Natural killer cell (primary cell): ENCODE results near the gene KCNAB2. TPM values are rescaled to one million over a fixed set of nuclear protein-coding genes. Genes with fewer than 3 reads are reported as not detected.

Experiments
- ATAC-seq, 3 donors: fragments of 150-1000 bp in 2 of 3; fragments of 200-7000 bp in 1 of 3; cut with Tn5 transposase; 1 replicate in 1 of 3; 2 replicates in 2 of 3; pipeline ENCODE4 v1.10.0; 2021; ENCODE audit warnings: mild to moderate bottlenecking in 2 of 3, moderate library complexity in 2 of 3
- DNase-seq, 2 donors: peaks; one replicate each; pipeline versions ENCODE4 v3.0.0 to v3.0.0-alpha.2; 2013 to 2021; ENCODE audit warnings: mixed read lengths in 1 of 2
- H3K27ac ChIP-seq: one replicate; pipeline ENCODE4 v1.5.1; 2013; ENCODE audit warnings: mild to moderate bottlenecking, low read length
- H3K27me3 ChIP-seq: one replicate; pipeline ENCODE4 v1.6.1; 2013; ENCODE audit warnings: low read length; ENCODE audit not compliant: control insufficient read depth, insufficient read depth
- H3K36me3 ChIP-seq: one replicate; pipeline ENCODE4 v1.6.1; 2013; ENCODE audit warnings: low read length; ENCODE audit not compliant: control insufficient read depth, insufficient read depth
- H3K4me1 ChIP-seq: one replicate; pipeline ENCODE4 v1.6.1; 2013; ENCODE audit warnings: low read length; ENCODE audit not compliant: control insufficient read depth, insufficient read depth
- H3K4me3 ChIP-seq: one replicate; pipeline ENCODE4 v1.5.1; 2013; ENCODE audit warnings: low read length
- H3K9me3 ChIP-seq: one replicate; pipeline ENCODE4 v1.6.1; 2013; ENCODE audit warnings: low read length; ENCODE audit not compliant: control insufficient read depth, insufficient read depth
- H3K27ac Mint-ChIP-seq, 2 donors: one replicate each; pipeline ENCODE4 v1.8.0; 2022; ENCODE audit warnings: mild to moderate bottlenecking in 2 of 2, mixed read lengths in 2 of 2, moderate library complexity in 1 of 2
- H3K27me3 Mint-ChIP-seq, 2 donors: one replicate each; pipeline ENCODE4 v1.8.0; 2022; ENCODE audit warnings: low read depth in 2 of 2, mixed read lengths in 2 of 2
- H3K36me3 Mint-ChIP-seq: one replicate; pipeline ENCODE4 v1.8.0; 2022; ENCODE audit warnings: mixed read lengths
- H3K4me1 Mint-ChIP-seq, 2 donors: one replicate each; pipeline ENCODE4 v1.8.0; 2022; ENCODE audit warnings: mixed read lengths in 2 of 2
- H3K4me3 Mint-ChIP-seq: one replicate; pipeline ENCODE4 v1.8.0; 2022; ENCODE audit warnings: mild to moderate bottlenecking, moderate library complexity, mixed read lengths
- H3K9me3 Mint-ChIP-seq, 2 donors: one replicate each; pipeline ENCODE4 v1.8.0; 2022; ENCODE audit warnings: mixed read lengths in 2 of 2
- WGBS: methylation state at CpG from one replicate; pipeline ENCODE4 v1.1.7; 2013; ENCODE audit warnings: missing lambda C conversion rate; ENCODE audit not compliant: insufficient coverage; 5-methylcytosine and 5-hydroxymethylcytosine counted together
- intact Hi-C: fragments of 100-400 bp; cut with micrococcal nuclease; formaldehyde crosslinking; loops from one replicate; pipeline ENCODE4 v1.14.2; 2022
- total RNA-seq, 4 donors: library from RNA; stranded (reverse); fragments of 120-200 nt in 1 of 4; gene quantifications; one replicate each; pipeline versions ENCODE4 v1.2.3 to v1.2.4, GENCODE V29; 2013 to 2022
- TF ChIP-seq, protein P1 (sequence below): fragments of 200-600 bp; IDR thresholded peaks from one replicate; pipeline ENCODE4 v1.8.0; 2022; ENCODE audit warnings: antibody characterized with exemption

KCNAB2 gene
- total RNA-seq, 3 donors from 2014 or later (not counting 1 experiment from before 2014, with no cell fraction given): 387 to 749 (median 430) TPM

DNA sequence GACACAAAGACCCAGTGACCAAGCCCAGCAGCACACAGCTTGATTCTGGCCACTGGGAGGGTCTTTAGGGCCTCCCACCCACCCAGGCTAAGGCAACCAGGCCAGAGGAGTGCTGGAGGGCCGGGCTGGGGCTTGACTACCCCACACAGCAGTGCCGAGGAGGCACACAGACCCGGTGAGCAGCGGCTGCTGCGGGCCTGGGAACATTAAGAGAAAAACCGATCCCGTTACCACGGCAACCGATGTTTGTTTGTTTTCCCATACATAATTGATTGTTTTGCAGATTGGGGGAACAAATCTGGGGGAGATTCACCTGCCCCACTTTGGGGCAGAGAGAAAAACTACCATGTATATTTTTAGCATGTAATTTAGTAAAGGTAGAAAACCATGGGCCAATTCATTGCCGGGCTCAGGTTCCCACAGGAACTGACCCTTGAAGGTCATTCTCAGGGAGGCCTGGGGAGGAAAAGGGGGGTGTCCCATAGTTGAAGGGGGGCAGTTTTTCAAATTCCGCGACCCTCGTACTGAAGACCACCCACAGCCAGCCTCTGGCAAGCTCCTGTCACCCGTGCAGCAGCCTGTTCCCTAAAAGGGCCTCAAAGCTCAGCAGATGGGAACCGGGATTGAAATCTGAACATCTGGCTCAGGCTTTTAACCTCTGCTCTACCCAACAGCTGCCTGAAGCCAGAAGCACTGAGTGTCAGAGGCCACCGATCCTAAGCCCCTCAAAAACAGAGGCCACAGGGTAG is 99.1 kb downstream of the KCNAB2 start:
- Histone ChIP-seq H3K9me3 (no peaks in the 10 kb centered on the region), H3K27me3 (peaks cover 9% of the 10 kb centered on the region), H3K4me1 (peaks cover 27% of the 10 kb centered on the region), H3K27ac (no peak overlapping the region), H3K36me3 (no peaks in the 10 kb centered on the region), H3K4me3 (no peak overlapping the region)
- Mint-ChIP-seq H3K27ac (no peak overlapping the region), H3K36me3 (no peaks in the 10 kb centered on the region), H3K4me1 (peaks cover 0 to 13% of the 10 kb centered on the region in 2 donors), H3K9me3 (no peaks in the 10 kb centered on the region), H3K27me3 (no peaks in the 10 kb centered on the region), H3K4me3 (no peak overlapping the region)
- no peak for ATAC-seq
- TF ChIP-seq, protein P1, sequence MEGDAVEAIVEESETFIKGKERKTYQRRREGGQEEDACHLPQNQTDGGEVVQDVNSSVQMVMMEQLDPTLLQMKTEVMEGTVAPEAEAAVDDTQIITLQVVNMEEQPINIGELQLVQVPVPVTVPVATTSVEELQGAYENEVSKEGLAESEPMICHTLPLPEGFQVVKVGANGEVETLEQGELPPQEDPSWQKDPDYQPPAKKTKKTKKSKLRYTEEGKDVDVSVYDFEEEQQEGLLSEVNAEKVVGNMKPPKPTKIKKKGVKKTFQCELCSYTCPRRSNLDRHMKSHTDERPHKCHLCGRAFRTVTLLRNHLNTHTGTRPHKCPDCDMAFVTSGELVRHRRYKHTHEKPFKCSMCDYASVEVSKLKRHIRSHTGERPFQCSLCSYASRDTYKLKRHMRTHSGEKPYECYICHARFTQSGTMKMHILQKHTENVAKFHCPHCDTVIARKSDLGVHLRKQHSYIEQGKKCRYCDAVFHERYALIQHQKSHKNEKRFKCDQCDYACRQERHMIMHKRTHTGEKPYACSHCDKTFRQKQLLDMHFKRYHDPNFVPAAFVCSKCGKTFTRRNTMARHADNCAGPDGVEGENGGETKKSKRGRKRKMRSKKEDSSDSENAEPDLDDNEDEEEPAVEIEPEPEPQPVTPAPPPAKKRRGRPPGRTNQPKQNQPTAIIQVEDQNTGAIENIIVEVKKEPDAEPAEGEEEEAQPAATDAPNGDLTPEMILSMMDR: no peak
- no peak for DNase-seq
- WGBS: 88% methylated on average over 16 of the region's 16 CpGs
- intact Hi-C loops: no loop called here

DNA sequence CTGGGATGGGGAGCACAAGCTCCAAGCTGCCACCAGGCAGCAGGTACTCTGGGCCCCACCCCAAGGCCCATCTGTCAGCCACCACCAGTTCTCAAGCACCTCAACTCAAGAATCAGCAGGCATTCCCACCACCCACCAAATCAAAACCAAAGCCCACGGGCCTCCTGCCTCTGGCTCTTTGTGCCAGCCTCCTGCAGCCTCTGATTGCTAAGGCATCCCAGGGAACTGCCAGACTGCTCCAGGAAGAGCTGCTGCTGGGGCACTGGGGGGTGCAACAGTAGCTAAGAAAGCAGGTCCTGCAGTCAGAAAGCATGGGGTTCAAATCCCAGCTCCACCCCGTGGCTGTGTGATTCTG is 99.7 kb downstream of the KCNAB2 start:
- Mint-ChIP-seq H3K4me3 (no peak overlapping the region), H3K9me3 (no peaks in the 10 kb centered on the region), H3K27ac (no peak overlapping the region), H3K36me3 (no peaks in the 10 kb centered on the region), H3K27me3 (no peaks in the 10 kb centered on the region), H3K4me1 (peaks cover 0 to 13% of the 10 kb centered on the region in 2 donors)
- no peaks in the 10 kb centered on the region for H3K9me3 ChIP-seq
- no peaks in the 10 kb centered on the region for H3K36me3 ChIP-seq
- ATAC-seq (no peak), DNase-seq (no peak)
- TF ChIP-seq, protein P1: no peak
- intact Hi-C loops: no loop called here
- 71% methylated on average over 2 of the region's 2 CpGs for WGBS
- H3K27ac ChIP-seq: no peak overlapping the region
- H3K4me3 ChIP-seq: no peak overlapping the region
- H3K27me3 ChIP-seq: peaks cover 9% of the 10 kb centered on the region
- H3K4me1 ChIP-seq: peaks cover 27% of the 10 kb centered on the region

DNA sequence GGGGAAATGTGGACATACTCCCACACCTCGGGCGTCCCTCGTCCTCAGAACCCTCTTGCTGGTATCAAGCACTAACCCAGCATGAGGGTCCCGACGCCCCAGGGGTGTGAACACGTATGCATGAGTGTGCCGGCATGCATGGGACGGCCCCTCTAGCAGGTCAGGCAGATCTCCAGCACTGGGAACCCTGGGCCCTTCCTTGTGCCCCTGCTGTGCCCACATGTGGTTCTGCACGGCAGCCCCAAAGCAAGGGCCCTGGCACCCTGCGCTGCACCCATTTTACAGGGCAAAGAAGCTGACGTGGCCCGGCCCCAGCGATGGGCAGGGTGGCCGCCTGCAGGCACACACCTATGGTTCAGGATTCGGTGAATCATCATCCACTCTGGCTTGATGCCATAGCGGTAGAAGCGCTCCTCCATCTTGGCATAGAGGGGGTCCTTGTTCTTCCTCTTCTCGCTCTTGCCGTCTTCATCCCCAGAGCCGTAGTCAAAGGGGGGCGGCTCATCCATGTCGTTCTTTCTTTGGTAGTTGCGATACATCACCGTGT is 100.2 kb downstream of the KCNAB2 start:
- no peak overlapping the region for H3K4me3 ChIP-seq
- H3K36me3 ChIP-seq: no peaks in the 10 kb centered on the region
- peaks cover 27% of the 10 kb centered on the region for H3K4me1 ChIP-seq
- H3K27ac Mint-ChIP-seq: no peak overlapping the region
- no peaks in the 10 kb centered on the region for H3K9me3 Mint-ChIP-seq
- no peak for ATAC-seq
- no peaks in the 10 kb centered on the region for H3K36me3 Mint-ChIP-seq
- no peak overlapping the region for H3K27ac ChIP-seq
- H3K4me1 Mint-ChIP-seq: peaks cover 0 to 13% of the 10 kb centered on the region in 2 donors
- peaks cover 9% of the 10 kb centered on the region for H3K27me3 ChIP-seq
- H3K27me3 Mint-ChIP-seq: no peaks in the 10 kb centered on the region
- H3K9me3 ChIP-seq: no peaks in the 10 kb centered on the region
- DNase-seq: no peak
- intact Hi-C loops: no loop called here
- 90% methylated on average over 24 of the region's 24 CpGs for WGBS
- TF ChIP-seq, protein P1: no peak
- H3K4me3 Mint-ChIP-seq: no peak overlapping the region
